HCEC 1CT (cell line): Measurements from ENCODE around the gene OR51E1.

ENCODE experiments used
- DNase-seq: peaks from one replicate; pipeline ENCODE4 v3.0.0-alpha.2; 2017

The OR51E1 gene, protein sequence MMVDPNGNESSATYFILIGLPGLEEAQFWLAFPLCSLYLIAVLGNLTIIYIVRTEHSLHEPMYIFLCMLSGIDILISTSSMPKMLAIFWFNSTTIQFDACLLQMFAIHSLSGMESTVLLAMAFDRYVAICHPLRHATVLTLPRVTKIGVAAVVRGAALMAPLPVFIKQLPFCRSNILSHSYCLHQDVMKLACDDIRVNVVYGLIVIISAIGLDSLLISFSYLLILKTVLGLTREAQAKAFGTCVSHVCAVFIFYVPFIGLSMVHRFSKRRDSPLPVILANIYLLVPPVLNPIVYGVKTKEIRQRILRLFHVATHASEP

DNA sequence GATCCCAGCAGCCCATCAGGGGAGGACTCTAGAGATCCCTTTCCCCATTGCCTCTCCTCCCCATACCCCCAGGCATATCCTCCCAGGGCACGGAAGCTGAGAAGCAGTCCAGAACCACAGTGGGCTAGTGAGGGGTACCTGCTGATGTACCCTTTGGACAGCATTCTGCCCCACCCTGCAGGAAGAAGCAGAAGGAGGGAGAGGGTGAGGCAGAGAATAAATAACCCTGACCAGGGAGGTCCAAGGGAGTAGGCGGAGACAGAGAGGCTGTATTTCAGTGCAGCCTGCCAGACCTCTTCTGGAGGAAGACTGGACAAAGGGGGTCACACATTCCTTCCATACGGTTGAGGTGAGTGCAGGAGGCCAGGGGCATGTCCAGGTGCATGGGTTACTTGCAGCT is at the start of gene OR51E1:
Gene OR51E1 (plus strand): TSS at position 301 of the 400 bp plus-strand sequence. CDS start 8,545 bp downstream, outside the sequence.
- DNase-seq = no peak

DNA sequence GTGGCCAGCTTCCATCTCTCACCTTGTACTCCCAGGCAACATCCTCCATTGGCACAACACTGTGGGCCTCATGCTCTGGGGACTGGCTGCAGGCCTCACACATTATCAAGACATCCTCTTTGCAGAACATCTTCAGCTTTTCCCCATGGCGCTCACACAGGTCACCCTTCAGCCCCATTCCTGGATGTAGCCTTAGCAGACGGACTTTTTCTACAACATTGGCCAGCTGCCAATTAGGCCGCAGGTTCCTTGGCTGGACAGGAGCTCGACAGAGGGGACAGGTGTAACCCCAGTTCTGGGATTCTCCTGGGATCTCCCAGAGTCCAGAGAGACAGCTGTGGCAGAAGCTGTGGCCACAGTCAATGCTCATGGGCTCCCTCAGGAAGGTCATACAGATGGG is 38.7 kb upstream of the OR51E1 start:
- DNase-seq = no peak

DNA sequence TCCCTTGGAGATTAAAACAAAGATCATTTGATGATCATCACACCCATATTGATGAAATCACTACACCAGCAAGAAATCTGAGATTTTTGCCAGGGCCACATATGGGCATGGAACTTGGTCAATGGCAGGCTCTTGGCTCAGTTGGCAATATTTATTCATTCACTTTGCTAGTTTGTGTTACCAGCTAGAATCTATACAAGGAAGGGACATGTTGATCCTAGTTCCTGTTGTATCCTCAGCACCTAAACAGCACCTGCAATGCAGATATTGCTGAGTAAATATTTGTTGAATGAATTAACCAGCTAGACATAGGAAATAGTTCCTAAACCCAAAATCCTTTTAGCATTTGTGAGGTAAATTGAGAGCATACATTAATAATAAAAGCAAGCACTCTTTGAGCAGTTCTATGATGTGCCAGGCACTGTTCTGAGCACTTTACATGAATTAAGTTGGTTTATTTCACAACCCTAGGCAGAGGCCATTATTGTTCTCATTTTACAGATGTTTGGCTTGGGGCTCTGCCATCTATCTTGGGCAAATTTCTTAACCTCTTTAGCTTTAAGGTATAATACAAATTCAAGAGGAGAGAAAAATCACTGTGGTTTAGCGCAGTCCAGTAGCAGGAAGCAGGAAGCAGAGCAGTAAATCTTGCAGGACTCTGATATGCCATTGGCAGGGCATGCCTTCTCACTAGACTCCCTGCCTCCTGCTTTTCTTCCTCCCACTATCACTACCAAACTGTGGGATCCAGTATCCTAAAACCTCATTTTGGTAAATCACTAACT is 37.4 kb upstream of the OR51E1 start:
- DNase-seq = no peak

DNA sequence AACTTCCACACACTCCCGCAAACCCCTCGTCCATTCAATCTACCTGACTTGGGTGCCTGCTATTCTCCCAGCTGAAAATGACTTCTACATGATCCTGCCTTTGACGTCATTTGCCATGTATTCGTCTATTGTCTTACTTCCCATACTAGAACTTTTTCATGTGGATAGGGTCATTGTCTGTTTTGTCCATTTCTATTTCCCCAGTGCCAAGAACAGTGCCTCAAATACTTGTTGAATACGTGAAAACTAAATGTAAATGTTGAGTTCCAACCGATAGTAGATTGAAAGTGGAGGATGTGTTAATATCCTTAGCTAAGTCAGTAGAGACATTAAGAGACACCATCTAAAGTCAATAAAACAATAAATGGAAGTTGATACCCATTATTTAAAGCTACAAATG is 36.7 kb upstream of the OR51E1 start:
- DNase-seq = no peak

DNA sequence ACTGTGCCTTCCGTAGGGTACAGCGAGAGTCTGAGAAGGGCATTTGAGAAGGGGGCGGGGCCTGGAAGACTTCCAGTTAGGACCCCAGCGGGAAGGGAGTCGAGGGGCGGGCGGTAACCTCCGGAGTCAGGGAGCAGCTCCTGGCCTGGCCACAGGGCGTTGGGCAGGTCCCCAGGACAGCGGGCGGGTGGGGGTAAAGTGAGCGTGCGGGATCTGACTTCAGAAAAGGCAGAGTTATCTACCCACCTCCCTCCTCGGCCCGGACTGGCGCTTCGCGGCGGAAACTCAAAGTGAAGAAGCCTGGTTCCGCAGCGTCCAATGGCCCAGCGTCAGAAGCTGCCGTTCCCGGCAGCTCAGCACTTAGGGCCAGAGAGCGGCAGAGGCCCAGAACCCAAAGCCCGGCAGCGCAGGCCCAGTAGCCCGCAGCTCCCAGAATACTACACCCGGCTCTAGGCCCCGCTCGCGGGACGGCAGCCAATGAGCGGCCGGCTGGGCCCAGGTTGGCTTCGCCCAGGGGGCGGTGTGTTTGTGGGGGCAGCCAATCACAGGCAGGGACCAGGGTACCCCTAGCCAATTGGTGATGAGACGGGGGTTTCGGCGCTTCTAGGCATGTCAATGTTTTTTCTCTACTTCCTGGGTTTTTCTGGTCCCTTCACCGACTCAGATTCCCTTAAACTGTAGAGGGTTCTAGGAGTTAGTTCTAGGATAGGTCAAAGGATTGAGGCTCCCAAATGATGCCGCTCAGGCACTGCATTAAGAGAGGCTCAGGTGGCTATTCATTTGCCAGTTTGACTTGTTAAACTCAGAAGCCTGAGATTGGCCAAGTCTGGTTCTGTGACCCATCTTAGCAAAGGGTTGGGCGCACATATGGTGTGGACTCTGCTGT is 35.8 kb upstream of the OR51E1 start, which contains the start of gene TRIM68:
Gene TRIM68 (minus strand): TSS at position 451 of the 886 bp plus-strand sequence. CDS start 2,727 bp downstream, outside the sequence.
- peak; percentile 96 for DNase-seq

DNA sequence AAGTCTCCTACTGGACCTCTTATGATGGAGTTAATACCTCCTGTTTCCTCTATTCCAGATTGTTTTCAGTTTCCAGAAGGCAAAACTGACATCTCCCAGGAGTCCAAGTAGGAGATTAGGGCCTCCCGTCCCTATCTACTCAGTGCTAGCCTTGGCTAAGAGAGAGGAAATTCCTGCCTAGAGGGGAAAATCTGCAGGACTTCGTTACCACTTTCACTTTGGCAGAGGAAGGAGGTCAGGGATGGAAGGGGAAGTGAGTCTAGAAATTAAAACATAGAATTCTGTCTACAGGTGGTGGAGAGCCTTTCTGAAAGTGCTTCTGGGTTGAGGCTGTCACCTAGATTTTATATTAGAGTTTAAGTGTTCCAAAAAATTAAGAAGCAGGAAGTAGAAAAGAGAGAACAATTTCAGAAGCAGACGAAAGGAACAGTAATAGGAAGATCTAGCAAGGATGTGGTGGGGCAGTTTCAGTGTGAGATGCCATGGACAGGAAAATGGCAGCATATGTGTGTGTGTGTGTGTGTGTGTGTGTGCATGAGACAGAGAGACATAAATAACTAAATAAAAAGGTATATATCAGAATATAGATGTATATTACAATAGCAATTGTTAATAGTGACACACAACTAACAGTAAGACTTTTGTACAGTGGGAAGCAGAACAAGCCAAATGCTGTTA is 33.4 kb upstream of the OR51E1 start:
- DNase-seq = peak; percentile 23

DNA sequence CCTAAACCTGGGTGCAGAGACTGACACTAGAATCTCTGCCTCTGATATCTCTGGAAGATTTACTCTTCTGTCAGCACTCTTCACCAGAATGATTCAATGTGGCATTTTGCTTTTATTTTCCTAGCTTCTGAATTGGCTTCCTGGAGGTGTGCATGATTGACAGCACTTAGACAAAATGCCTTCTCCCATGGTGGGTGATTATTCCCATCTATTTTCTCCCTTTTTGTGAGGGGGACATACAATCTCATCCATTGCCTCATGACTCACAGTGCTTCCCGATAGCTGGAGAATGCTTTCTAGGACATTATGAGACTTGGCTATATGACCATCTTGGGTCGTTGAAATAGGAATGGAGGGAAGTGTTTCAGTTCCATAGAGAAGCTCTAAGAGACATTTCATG is 31.8 kb upstream of the OR51E1 start:
- no peak for DNase-seq

DNA sequence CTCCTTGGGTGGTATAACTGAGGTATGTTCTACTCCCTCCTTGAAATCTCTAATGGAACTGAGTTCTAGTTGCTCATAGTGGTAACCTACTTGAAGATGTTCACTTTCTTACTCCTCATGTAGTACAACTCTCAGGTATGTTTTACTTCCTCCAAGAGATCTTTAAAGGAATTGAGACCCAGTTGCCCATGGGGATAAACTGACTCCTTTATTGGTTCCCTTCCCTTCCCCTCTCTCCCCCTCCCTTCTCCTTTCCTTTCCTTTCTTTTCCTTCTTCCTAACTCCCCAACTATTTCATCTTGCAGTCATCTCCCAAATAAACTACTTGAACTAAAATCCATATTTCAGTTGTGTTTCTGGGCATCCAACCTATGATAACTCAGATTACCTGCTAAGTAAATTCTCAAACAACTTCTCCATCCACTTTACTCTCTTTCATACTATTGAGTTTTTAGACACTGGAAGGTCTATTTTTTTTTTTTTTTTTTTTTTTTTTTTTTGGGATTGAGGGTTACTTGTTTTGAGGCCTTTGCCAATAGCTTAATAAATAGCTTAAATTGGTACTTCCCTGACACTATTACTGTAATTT is 27.8 kb upstream of the OR51E1 start:
- no peak for DNase-seq

DNA sequence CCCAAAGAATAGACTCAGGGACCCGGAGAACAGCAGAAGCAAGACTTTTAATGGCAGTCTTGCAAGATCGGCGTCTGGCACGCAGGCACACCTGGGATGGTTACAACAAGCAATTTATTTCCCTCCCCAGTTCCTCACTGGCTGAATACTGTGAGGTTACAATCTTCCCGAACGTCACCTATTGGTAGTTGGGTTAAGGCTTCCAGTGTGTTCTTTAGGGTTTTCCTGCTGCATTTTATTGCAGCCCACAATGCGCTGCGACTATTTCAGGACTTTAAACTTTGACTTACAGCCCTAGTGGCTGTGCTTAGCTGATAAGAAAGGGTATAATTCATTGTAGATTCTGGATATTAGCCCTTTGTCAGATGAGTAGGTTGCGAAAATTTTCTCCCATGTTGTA is 24.3 kb upstream of the OR51E1 start:
- DNase-seq = no peak

DNA sequence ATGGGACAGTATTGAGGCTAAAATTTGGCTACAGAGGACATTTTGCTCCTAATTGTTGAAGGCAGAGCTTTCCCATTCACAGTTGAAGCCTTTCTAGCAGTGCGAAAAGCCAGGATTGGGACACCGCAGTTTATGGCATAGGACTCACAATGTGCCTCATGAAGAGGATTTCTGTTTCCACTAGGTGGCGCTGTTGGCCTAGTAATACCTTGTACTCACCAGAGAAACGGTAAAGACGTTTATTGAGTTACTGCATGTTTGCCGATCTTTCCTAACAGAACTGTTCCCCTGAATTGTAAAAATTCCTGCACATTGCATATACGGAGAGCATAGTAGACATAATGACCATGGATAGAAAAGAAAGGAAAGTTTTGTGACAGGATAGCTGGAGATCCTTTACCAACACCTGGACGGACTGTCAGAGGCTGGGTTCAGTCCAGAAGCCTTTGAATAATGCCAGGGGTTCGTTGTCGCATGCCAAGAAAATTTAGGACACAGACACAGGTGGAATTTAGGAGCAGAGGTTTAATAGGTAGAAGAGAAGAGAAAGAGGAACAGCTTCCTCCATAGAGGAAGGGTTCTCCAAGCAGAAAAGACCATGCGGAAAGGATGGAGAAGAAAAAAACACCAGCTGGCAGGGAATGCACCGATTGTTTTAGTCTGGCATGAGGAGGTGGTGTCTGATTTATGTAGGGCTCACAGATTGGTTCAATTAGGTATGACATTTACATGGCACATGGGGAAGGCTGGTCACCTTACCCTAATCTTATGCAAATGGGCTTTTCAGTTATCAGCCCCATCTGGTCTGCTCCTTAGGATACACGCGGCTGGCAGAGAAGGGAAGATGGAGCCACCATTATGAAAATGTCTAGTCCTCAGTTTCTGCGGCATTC is 17.3 kb upstream of the OR51E1 start:
- peak; percentile 62 for DNase-seq

DNA sequence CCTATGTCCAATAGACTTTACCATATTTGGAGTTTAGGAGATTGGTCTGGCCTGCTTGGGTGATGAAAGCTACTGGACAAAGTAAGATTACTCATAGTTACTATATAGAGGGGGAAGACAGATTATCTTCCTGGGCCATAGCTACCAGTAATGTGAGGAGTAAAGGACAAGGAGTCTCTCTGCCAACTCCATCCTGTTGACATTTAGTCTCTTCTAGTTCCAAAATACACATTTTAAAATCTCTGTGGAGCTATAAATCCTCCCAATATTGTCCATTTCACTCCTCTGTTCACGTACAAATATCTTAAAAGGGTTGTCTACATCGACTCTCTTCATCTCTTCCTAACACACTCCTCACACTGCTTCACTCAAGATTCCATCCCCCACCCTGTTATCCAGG is 7.6 kb upstream of the OR51E1 start:
- no peak for DNase-seq

DNA sequence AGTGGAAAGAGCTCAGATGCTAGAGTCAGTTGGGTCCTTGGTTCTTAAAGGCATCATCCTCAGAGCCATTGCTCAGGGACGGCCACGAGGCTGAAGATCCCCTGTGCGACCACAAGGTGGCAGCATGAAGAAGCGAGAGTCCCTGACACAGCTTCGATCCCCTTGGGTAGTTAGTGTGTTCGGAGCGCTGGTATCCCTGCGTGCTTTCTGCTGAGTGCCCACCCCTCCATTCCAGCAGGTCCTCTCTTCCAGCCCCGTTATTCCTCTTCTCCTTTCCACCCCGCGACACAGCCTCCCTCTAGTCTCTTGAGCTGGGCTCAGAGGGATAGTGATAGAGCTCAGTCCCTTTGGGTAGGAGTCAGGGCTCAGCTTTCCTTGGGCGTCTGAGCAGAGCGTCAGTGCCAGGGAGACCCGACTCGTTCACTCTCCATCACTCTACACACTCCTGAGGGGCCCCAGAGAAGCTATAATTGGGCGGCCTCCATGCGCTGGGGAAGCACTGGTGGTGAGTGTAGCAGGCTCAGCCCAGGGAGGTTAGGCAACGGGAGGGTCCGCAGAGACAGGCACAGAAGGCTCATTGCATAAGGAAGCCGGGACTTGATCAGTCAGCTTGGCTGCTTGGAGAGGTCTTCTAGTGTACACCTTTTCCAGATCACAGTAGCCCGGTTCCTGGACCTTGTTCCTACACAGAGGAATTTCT is 6.7 kb upstream of the OR51E1 start, which contains the start of gene OR51D1:
Gene OR51D1 (plus strand): TSS at position 516 of the 700 bp plus-strand sequence. CDS start 2,314 bp downstream, outside the sequence.
- peak; percentile 48 for DNase-seq

DNA sequence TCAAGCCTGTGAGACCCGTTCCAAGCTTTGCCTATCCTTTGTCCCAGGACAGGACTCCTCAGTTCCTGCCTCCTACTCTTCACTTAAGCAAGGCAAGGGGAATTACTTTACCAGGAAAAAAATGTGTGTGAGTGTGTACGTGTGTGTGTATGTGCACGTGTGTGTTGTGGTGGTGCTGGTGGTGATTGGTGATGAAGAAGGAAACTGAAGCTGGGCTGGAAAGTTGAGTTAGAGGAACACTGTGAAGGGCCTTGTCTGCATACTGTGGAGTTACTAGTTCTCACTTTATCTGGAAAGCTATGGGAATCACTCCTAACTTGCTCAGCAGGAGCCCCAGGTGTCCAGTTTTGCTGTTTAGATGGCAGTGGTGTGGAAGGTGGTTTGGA is 6.1 kb upstream of the OR51E1 start:
- no peak for DNase-seq

DNA sequence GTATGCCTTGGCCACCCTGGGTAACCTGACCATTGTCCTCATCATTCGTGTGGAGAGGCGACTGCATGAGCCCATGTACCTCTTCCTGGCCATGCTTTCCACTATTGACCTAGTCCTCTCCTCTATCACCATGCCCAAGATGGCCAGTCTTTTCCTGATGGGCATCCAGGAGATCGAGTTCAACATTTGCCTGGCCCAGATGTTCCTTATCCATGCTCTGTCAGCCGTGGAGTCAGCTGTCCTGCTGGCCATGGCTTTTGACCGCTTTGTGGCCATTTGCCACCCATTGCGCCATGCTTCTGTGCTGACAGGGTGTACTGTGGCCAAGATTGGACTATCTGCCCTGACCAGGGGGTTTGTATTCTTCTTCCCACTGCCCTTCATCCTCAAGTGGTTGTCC is 3.9 kb upstream of the OR51E1 start:
- DNase-seq = no peak

DNA sequence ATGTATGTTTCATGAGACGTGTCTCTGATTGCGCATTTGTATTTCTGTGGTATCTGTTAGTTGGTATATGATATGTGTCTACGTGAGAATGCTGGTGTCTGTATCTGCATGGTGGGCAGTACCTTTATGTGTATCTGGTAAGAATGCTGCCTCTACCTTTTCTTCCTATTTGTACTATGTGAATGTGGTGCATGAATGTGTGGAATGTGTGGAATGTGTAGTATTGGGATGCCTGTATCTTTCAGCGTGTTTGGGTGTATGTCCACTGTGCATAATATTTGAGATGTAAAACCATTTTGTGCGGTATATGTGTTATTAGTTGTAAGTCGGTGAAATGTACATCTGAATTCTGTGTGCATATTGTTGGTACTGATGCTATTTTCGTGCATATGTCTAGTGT is 2.3 kb upstream of the OR51E1 start:
- no peak for DNase-seq

DNA sequence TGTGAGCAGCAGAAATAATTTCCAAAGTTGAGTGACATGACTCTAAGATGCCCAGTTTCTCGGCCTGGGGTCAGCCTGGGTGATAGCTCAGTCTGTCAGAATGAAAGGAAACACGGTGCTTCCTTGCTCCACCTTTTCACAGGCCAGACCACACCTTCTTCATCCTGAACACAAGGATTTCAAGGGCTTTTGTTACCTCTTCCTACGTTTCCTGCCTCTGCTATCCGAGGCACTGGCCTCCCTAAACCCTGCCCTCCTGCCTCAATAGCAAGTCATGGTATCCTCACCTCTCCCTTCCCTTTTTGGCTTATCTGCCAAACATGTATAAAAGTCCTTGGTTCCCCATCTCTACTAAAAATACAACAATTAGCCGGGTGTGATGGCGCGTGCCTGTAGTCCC is 1.7 kb upstream of the OR51E1 start:
- no peak for DNase-seq

DNA sequence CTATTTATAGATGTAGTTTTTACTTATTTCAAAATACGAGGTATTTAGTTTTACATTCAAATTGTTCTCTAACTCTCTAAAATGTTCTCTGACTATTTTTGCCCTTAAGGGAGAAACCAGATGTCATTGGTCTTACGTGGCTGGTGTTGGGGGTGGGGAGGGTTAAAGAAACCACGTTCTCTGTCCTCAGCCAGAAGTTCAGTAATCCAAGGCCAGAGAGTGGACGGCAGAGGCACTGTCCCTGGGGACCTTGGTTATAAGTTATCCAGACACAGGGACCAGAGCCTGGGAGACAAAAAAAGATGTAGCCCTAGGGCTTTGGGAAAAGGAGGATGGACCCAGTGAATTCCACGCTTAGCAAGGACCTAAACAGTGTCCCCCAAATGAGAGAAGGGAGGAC is 706 bp upstream of the OR51E1 start:
- DNase-seq = no peak

DNA sequence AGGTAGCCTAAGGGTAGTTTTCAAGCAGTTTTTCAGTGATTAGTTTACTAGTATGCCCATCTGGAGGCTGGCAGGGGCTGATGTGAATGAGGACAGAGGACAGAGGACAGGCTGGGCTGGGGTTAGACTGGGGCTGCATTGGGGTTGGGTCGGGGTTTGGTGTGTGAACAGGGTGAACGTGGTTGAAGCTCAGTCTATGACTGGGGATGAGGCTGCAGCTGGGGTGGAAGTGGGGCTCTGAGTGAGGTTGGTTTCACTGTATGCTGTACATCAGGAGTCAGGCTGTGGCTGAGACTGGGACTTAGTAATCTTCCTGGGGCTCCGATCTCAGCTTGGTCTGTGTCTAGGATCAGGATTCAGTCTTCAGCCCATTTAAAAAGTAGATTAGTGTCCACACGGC is 451 bp downstream of the OR51E1 start:
- no peak for DNase-seq

DNA sequence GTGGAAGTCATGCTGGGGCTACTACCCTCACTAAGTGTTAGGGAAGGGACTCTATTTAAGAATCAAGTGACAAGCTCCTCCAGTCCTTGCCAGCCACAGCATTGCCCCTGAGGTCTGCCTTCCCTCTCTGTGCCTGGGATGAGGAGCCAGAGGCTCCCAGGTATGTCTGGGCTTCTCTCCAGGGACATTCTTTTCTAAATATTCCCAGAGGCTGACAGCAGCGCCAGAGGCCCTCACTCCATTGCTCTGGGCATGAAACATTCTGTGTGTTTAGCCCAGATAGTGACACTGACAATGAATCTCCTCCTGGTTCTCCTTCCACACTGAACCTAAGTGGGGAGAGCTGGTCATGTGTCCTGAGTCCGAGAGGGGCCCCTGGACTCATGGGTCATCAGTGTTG is 2.2 kb downstream of the OR51E1 start:
- no peak for DNase-seq

DNA sequence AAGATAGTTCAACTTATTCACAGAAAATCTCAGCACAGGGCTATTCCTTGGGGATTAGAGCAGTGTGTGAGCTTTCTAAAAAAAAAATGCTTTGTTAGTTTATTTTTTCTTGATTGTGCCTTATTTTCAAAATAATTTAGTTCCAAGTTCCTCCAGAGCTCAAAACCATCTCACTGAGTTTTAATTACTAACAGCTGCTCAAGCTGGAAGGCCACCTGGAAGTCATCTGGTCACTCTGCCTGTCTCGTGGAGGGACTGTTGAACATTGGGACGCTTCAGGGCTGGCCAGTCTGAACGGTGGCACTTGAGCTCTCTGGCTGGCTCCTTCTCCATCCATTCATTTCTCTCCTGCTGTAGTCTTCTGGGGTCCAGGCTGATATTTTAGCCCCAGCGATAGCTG is 4.0 kb downstream of the OR51E1 start:
- DNase-seq = no peak
